Tibial nerve (tissue), 4 donors: ENCODE results near the gene MSL3B.

Source experiments
- EP300 ChIP-seq, 2 donors: sonication (generic); formaldehyde crosslinking; IDR thresholded peaks; one replicate each; pipeline ENCODE4 v1.6.1; 2017; ENCODE audit warnings: antibody characterized with exemption in 2 of 2, mild to moderate bottlenecking in 1 of 2
- POLR2A ChIP-seq, 2 donors: fragments of 450-650 bp; IDR thresholded peaks; one replicate each; pipeline ENCODE4 v1.6.1; 2017; ENCODE audit warnings: antibody characterized with exemption in 2 of 2, mild to moderate bottlenecking in 2 of 2, moderate library complexity in 2 of 2
- TF ChIP-seq, protein P1 (sequence below), 5 experiments: fragments of 200-600 bp in 3 of 5; fragments of 450-650 bp in 2 of 5; sonication (generic) in 3 of 5; IDR thresholded peaks; one replicate each; pipeline ENCODE4 v1.5.1; 2016 to 2019; ENCODE audit warnings: antibody characterized with exemption in 5 of 5, mild to moderate bottlenecking in 3 of 5, moderate library complexity in 2 of 5

DNA sequence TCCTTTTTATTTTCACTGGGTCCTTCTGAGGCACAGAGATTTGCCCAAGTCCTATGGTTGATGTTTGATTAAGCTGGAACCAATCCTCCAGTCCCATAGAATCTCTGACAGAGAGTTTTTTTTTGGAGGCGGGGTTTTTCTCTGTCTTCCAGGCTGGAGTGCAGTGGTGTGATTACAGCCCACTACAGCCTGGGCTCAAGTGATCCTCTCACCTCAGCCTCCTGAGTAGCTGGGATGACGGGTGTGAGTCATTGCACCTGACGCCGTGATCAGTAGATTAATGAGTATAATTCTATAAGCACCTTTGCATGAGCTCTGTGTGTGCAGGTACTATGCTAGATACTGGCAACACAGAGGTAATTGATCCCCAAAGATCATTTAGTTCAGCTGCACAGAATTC is 33.7 kb upstream of the MSL3B start:
- TF ChIP-seq, protein P1, sequence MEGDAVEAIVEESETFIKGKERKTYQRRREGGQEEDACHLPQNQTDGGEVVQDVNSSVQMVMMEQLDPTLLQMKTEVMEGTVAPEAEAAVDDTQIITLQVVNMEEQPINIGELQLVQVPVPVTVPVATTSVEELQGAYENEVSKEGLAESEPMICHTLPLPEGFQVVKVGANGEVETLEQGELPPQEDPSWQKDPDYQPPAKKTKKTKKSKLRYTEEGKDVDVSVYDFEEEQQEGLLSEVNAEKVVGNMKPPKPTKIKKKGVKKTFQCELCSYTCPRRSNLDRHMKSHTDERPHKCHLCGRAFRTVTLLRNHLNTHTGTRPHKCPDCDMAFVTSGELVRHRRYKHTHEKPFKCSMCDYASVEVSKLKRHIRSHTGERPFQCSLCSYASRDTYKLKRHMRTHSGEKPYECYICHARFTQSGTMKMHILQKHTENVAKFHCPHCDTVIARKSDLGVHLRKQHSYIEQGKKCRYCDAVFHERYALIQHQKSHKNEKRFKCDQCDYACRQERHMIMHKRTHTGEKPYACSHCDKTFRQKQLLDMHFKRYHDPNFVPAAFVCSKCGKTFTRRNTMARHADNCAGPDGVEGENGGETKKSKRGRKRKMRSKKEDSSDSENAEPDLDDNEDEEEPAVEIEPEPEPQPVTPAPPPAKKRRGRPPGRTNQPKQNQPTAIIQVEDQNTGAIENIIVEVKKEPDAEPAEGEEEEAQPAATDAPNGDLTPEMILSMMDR (IDR thresholded peaks at IDR 0.05): no peak
- TF ChIP-seq POLR2A (IDR thresholded peaks at IDR 0.05) (no peak), EP300 (IDR thresholded peaks at IDR 0.05) (no peak)
